ENCODE results near the gene SMC2.

Gene SMC2

DNA sequence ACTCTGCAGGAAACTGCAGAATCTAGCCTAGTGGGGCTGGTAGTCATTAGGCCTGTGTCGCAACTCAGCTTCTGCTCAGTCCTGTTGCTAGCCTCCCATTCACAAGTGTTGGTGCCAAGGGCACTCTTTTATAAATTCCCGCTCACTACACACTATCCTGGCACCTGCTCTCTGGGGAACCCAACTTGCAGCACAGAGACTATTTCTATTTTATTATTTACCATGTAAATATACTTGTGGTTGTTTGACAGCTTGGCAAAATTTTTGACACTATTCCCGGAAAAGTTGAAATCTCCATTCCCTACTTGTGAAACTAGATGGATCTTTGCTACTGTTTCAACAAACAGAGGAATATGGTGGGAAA is 20.4 kb upstream of the SMC2 start:
- H3K4ac ChIP-seq (ENCODE audit: low read depth, low read length), result no peak overlapping the region
- H2BK15ac ChIP-seq (replicated peaks; ENCODE audit: low read depth), result no peak overlapping the region
- H4K5ac ChIP-seq (ENCODE audit: low read length), result no peak overlapping the region
- H3K79me2 ChIP-seq (ENCODE audit: control insufficient read depth, insufficient read depth, low read length), result no peaks in the 10 kb centered on the region
- H3K27ac ChIP-seq (ENCODE audit: low read depth, low read length), result no peak overlapping the region
- H3K36me3 ChIP-seq (ENCODE audit: control insufficient read depth, insufficient read depth, low read length), result no peaks in the 10 kb centered on the region
- H2AK5ac ChIP-seq (ENCODE audit: low read length), result no peak overlapping the region
- no peak for DNase-seq
- H3K18ac ChIP-seq (ENCODE audit: low read length), result no peak overlapping the region
- H3K4me2 ChIP-seq (ENCODE audit: low read length), result no peak overlapping the region
- no peaks in the 10 kb centered on the region for H3K79me1 ChIP-seq (ENCODE audit: low read length)
- H3K4me1 ChIP-seq (ENCODE audit: control insufficient read depth, low read depth, low read length), result no peaks in the 10 kb centered on the region
- no peak overlapping the region for H3K56ac ChIP-seq (ENCODE audit: low read length)
- no peak overlapping the region for H2BK5ac ChIP-seq (ENCODE audit: low read length)
- H3K27me3 ChIP-seq (ENCODE audit: insufficient read depth, low read length, poor library complexity), result no peaks in the 10 kb centered on the region
- H4K8ac ChIP-seq (ENCODE audit: low read depth, low read length), result no peak overlapping the region
- H3K9ac ChIP-seq (ENCODE audit: low read length), result no peak overlapping the region
- no CpG with 5 or more reads among the region's 3 CpGs for WGBS (ENCODE audit: extremely low coverage, insufficient coverage, low lambda C conversion rate)
- no peak overlapping the region for H3K23ac ChIP-seq (ENCODE audit: low read length)
- H3K4me3 ChIP-seq (ENCODE audit: low read length), result no peak overlapping the region
- no peak overlapping the region for H2BK120ac ChIP-seq (ENCODE audit: low read depth, low read length)

DNA sequence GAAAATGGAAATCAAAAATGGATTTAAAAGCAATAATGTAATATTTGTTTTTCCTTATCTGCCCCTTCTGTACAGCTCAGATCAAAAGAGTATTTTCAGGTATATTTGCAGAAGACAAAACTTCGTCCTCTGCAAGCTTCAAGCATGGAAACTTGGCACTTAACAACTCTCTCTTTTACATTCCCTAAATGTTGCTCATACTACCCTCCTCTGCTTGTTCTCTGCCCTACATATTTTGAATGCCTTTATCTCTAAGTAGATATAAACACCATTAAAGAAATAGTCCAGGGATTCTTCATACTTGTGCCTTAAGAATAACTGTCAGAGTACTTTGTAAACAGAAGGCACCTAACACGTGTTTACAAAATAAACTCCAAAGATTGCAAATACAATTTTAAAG is 19.2 kb upstream of the SMC2 start:
- no peak for DNase-seq
- Histone ChIP-seq H3K4me2 (ENCODE audit: low read length) (no peak overlapping the region), H3K4ac (ENCODE audit: low read depth, low read length) (no peak overlapping the region), H3K27me3 (ENCODE audit: insufficient read depth, low read length, poor library complexity) (no peaks in the 10 kb centered on the region), H3K36me3 (ENCODE audit: control insufficient read depth, insufficient read depth, low read length) (no peaks in the 10 kb centered on the region), H2BK15ac (replicated peaks; ENCODE audit: low read depth) (no peak overlapping the region), H2BK120ac (ENCODE audit: low read depth, low read length) (no peak overlapping the region), H4K5ac (ENCODE audit: low read length) (no peak overlapping the region), H2AK5ac (ENCODE audit: low read length) (no peak overlapping the region), H3K23ac (ENCODE audit: low read length) (no peak overlapping the region), H3K79me1 (ENCODE audit: low read length) (no peaks in the 10 kb centered on the region), H3K9ac (ENCODE audit: low read length) (no peak overlapping the region), H3K4me3 (ENCODE audit: low read length) (no peak overlapping the region), H2BK5ac (ENCODE audit: low read length) (no peak overlapping the region), H3K4me1 (ENCODE audit: control insufficient read depth, low read depth, low read length) (no peaks in the 10 kb centered on the region), H3K79me2 (ENCODE audit: control insufficient read depth, insufficient read depth, low read length) (no peaks in the 10 kb centered on the region), H3K27ac (ENCODE audit: low read depth, low read length) (no peak overlapping the region), H3K18ac (ENCODE audit: low read length) (no peak overlapping the region), H4K8ac (ENCODE audit: low read depth, low read length) (no peak overlapping the region), H3K56ac (ENCODE audit: low read length) (no peak overlapping the region)
- no CpG with 5 or more reads among the region's 2 CpGs for WGBS (ENCODE audit: extremely low coverage, insufficient coverage, low lambda C conversion rate)

DNA sequence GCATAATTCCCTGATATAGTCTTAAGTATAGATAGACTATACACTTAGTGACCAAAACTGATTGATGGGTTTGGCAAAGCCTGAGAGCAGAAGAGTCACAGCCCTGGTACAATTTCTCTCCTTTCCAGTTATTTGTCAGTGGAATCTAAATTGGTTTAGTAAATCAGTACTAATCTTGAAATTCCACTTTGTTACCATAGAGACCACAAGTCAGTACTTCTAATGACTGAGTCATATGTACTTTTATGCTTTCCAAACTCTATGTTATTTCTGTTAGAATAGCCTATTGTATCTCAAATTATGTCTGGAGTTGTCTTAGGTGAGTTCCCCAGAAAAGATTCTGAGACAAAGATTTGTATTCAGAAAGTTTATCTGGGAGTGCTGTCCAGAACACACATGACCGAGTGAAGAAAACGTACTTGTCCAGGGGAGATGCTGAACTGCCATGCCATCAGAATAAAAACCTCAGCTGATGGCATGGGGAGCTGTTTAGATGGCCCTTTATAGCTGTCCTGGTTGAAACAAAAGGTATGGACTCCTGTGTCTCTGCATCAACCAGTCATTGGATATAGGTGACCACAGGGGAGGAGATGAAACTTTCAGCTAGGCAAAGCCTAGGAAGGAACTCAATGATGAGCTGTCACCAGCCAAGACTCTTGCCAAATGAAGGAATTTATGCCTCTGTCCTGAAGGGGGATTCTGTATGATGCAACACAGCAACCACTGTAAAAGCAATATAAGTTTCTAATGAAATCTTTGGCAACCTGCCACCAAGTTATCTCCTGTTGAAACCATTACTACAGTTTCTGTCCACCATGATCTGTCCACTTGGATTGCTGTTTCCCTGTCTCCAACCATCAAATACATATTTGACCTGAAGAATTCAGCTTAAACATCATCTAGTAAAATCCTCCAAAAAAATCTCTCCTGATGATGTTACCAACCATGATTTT is 18.0 kb upstream of the SMC2 start:
- Histone ChIP-seq H3K56ac (ENCODE audit: low read length) (no peak overlapping the region), H3K79me2 (ENCODE audit: control insufficient read depth, insufficient read depth, low read length) (no peaks in the 10 kb centered on the region), H3K4ac (ENCODE audit: low read depth, low read length) (no peak overlapping the region), H3K27ac (ENCODE audit: low read depth, low read length) (no peak overlapping the region), H3K4me3 (ENCODE audit: low read length) (no peak overlapping the region), H3K4me1 (ENCODE audit: control insufficient read depth, low read depth, low read length) (no peaks in the 10 kb centered on the region), H3K27me3 (ENCODE audit: insufficient read depth, low read length, poor library complexity) (no peaks in the 10 kb centered on the region), H4K8ac (ENCODE audit: low read depth, low read length) (no peak overlapping the region), H4K5ac (ENCODE audit: low read length) (no peak overlapping the region), H2BK120ac (ENCODE audit: low read depth, low read length) (no peak overlapping the region), H2AK5ac (ENCODE audit: low read length) (no peak overlapping the region), H3K18ac (ENCODE audit: low read length) (no peak overlapping the region), H2BK15ac (replicated peaks; ENCODE audit: low read depth) (no peak overlapping the region), H2BK5ac (ENCODE audit: low read length) (no peak overlapping the region), H3K4me2 (ENCODE audit: low read length) (no peak overlapping the region), H3K36me3 (ENCODE audit: control insufficient read depth, insufficient read depth, low read length) (no peaks in the 10 kb centered on the region), H3K9ac (ENCODE audit: low read length) (no peak overlapping the region), H3K79me1 (ENCODE audit: low read length) (no peaks in the 10 kb centered on the region), H3K23ac (ENCODE audit: low read length) (no peak overlapping the region)
- WGBS (ENCODE audit: extremely low coverage, insufficient coverage, low lambda C conversion rate), result no CpG with 5 or more reads among the region's 2 CpGs
- no peak for DNase-seq

DNA sequence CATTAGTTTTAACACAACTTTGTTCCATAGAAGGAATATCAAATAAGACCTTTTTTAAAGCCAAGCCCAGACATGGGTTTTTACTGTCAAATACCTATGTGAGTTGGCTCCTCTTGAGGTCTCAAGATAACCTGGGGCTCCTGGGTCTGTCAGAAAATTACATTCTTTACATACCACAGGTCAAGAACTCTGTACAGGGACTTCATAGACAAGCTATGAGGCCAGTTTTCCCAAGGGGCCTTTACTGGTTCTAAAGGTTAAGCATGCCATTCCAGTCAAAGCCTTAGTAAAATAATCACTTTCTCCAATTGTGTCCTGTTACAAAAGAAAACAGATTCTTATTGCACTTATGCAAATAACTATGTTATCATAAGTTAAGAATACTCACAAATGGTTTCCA is 15.5 kb upstream of the SMC2 start:
- Histone ChIP-seq H3K4me3 (ENCODE audit: low read length) (no peak overlapping the region), H2BK15ac (replicated peaks; ENCODE audit: low read depth) (no peak overlapping the region), H3K4ac (ENCODE audit: low read depth, low read length) (no peak overlapping the region), H3K27me3 (ENCODE audit: insufficient read depth, low read length, poor library complexity) (no peaks in the 10 kb centered on the region), H2BK120ac (ENCODE audit: low read depth, low read length) (no peak overlapping the region), H2AK5ac (ENCODE audit: low read length) (no peak overlapping the region), H3K36me3 (ENCODE audit: control insufficient read depth, insufficient read depth, low read length) (no peaks in the 10 kb centered on the region), H2BK5ac (ENCODE audit: low read length) (no peak overlapping the region), H3K79me2 (ENCODE audit: control insufficient read depth, insufficient read depth, low read length) (no peaks in the 10 kb centered on the region), H4K5ac (ENCODE audit: low read length) (no peak overlapping the region), H3K23ac (ENCODE audit: low read length) (no peak overlapping the region), H3K4me2 (ENCODE audit: low read length) (no peak overlapping the region), H3K79me1 (ENCODE audit: low read length) (no peaks in the 10 kb centered on the region), H3K9ac (ENCODE audit: low read length) (no peak overlapping the region), H3K27ac (ENCODE audit: low read depth, low read length) (no peak overlapping the region), H4K8ac (ENCODE audit: low read depth, low read length) (no peak overlapping the region), H3K4me1 (ENCODE audit: control insufficient read depth, low read depth, low read length) (no peaks in the 10 kb centered on the region), H3K18ac (ENCODE audit: low read length) (no peak overlapping the region), H3K56ac (ENCODE audit: low read length) (no peak overlapping the region)
- DNase-seq, result no peak

DNA sequence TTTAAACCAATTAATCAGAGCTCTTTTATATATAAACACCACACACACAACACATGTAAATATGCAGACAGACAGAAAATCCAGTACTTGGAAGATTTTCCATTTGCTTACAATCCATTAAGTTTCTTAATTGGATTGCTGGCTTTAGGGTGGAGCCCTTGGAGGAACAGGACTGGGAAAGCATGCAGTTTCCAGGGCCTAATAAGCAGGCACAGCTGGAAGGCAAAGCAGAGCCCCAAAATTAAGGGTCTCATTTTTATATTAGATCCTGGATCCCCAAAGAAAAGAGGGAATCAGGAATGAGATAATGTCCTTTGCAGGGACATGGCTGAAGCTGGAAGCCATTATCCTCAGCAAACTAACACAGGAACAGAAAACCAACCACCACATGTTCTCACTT is 13.1 kb upstream of the SMC2 start:
- Histone ChIP-seq H3K56ac (ENCODE audit: low read length) (no peak overlapping the region), H2BK15ac (replicated peaks; ENCODE audit: low read depth) (no peak overlapping the region), H3K79me1 (ENCODE audit: low read length) (no peaks in the 10 kb centered on the region), H4K8ac (ENCODE audit: low read depth, low read length) (no peak overlapping the region), H3K36me3 (ENCODE audit: control insufficient read depth, insufficient read depth, low read length) (no peaks in the 10 kb centered on the region), H3K23ac (ENCODE audit: low read length) (no peak overlapping the region), H3K4me1 (ENCODE audit: control insufficient read depth, low read depth, low read length) (no peaks in the 10 kb centered on the region), H2AK5ac (ENCODE audit: low read length) (no peak overlapping the region), H3K18ac (ENCODE audit: low read length) (no peak overlapping the region), H4K5ac (ENCODE audit: low read length) (no peak overlapping the region), H2BK5ac (ENCODE audit: low read length) (no peak overlapping the region), H3K4ac (ENCODE audit: low read depth, low read length) (no peak overlapping the region), H3K27ac (ENCODE audit: low read depth, low read length) (no peak overlapping the region), H3K4me3 (ENCODE audit: low read length) (no peak overlapping the region), H3K9ac (ENCODE audit: low read length) (no peak overlapping the region), H3K4me2 (ENCODE audit: low read length) (no peak overlapping the region), H2BK120ac (ENCODE audit: low read depth, low read length) (no peak overlapping the region), H3K27me3 (ENCODE audit: insufficient read depth, low read length, poor library complexity) (no peaks in the 10 kb centered on the region), H3K79me2 (ENCODE audit: control insufficient read depth, insufficient read depth, low read length) (no peaks in the 10 kb centered on the region)
- DNase-seq, result peak; percentile 22

DNA sequence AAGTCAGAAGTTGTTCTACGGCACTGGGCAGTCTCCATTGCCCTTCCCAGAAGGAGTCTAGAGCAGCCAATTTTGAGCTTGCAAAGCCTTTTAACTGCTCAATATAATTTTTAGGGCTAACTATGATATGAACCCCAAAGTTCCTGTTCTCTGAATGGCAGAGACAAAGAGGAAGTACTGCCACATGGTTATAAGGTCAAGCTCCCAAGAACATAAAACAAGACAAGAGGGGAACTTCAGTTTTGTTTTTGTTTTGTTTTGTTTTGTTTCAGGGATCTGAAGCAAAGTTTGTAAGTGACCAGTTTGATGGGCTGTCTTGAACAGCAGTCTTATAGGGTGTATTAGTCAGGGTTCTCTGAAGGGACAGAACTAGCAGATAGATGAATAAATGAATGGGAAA is 11.9 kb upstream of the SMC2 start:
- Histone ChIP-seq H3K4me1 (ENCODE audit: control insufficient read depth, low read depth, low read length) (no peaks in the 10 kb centered on the region), H3K27ac (ENCODE audit: low read depth, low read length) (no peak overlapping the region), H3K79me2 (ENCODE audit: control insufficient read depth, insufficient read depth, low read length) (no peaks in the 10 kb centered on the region), H3K36me3 (ENCODE audit: control insufficient read depth, insufficient read depth, low read length) (no peaks in the 10 kb centered on the region), H2AK5ac (ENCODE audit: low read length) (no peak overlapping the region), H2BK120ac (ENCODE audit: low read depth, low read length) (no peak overlapping the region), H3K27me3 (ENCODE audit: insufficient read depth, low read length, poor library complexity) (no peaks in the 10 kb centered on the region), H3K79me1 (ENCODE audit: low read length) (no peaks in the 10 kb centered on the region), H3K4me3 (ENCODE audit: low read length) (no peak overlapping the region), H2BK5ac (ENCODE audit: low read length) (no peak overlapping the region), H2BK15ac (replicated peaks; ENCODE audit: low read depth) (no peak overlapping the region), H3K18ac (ENCODE audit: low read length) (no peak overlapping the region), H4K5ac (ENCODE audit: low read length) (no peak overlapping the region), H3K9ac (ENCODE audit: low read length) (no peak overlapping the region), H3K56ac (ENCODE audit: low read length) (no peak overlapping the region), H3K23ac (ENCODE audit: low read length) (no peak overlapping the region), H3K4ac (ENCODE audit: low read depth, low read length) (no peak overlapping the region), H4K8ac (ENCODE audit: low read depth, low read length) (no peak overlapping the region), H3K4me2 (ENCODE audit: low read length) (no peak overlapping the region)
- DNase-seq, result no peak
- no CpG with 5 or more reads among the region's 1 CpG for WGBS (ENCODE audit: extremely low coverage, insufficient coverage, low lambda C conversion rate)

Data from mesendoderm (in vitro differentiated cells).